Measurements from ENCODE around the gene BCL7B.

DNA sequence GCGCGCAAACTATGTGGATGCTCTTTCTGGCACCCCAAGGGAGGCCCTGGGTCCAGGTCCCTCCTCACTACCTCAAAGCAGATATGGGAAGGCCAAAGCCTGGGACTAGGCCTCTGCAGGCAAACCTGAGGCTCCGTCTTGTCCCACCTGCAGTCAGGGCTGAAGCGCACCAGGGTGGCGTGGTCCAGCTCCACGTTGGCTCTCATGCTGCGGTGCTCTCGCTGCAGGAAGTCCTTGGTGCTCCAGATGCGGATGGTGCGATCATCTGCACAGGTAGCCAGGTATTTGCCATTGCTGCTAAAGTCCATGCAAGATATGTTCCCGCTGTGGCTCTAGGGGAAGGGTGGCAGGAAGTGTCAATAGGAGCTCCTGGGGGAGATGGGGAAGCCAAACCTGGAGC lies 16.3 kb upstream of the BCL7B start:
- TF ChIP-seq POLR2A (IDR thresholded peaks at IDR 0.05; ENCODE audit: low read length) (no peak), GATA1 (IDR thresholded peaks at IDR 0.05; ENCODE audit: low read depth, low read length) (no peak)

Measured in erythroblast (primary cell).